Measurements from ENCODE around the gene TRPM6. TPM values are rescaled to one million over a fixed set of nuclear protein-coding genes. Genes with fewer than 3 reads are reported as not detected.

TRPM6 gene
- total RNA-seq, 4 donors from 2014 or later: 0.07 to 0.22 (median 0.20) TPM; not detected in 1

DNA sequence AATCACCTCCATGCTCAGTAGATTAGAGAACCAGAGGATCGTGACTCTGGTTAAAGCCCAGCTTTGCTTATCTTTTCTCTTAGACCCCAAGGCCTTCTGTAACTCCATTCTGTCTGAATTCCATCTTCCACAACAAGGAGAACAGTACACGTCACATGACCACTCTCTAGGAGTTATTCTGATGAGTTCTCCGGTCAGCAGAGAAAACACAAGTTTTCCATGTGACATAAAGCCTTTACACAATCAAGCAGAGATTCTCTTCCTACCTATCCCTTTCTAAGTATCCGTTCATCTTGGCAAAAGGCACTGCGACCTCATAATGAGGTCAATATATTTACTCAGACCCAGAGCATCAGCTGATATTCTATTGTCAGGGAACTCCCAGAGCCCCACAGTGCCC lies 112.3 kb downstream of the TRPM6 start:
- in situ Hi-C loops (cut with MboI; ENCODE audit: low sequenced_read_pairs in 4 of 4) (loop anchor here in 3 of 4 donors (5.0 kb wide), 2 partner anchors 227 to 302 kb away; no protein-coding TSS in a partner anchor), intact Hi-C loops (cut with DNase I; ENCODE audit: low total_unique reads) (loop anchor here (5.0 kb wide), 1 partner anchor 177 kb away; the partner anchor contains the start of gene C9orf40)
- peaks cover 0 to 8% (median 0%) of the 10 kb centered on the region in 3 donors for H3K27me3 ChIP-seq
- no peaks in the 10 kb centered on the region for H3K36me3 ChIP-seq
- no peak for DNase-seq
- no peak for ATAC-seq
- H3K4me1 ChIP-seq: no peaks in the 10 kb centered on the region
- H3K27ac ChIP-seq: no peak overlapping the region
- TF ChIP-seq, protein P1, sequence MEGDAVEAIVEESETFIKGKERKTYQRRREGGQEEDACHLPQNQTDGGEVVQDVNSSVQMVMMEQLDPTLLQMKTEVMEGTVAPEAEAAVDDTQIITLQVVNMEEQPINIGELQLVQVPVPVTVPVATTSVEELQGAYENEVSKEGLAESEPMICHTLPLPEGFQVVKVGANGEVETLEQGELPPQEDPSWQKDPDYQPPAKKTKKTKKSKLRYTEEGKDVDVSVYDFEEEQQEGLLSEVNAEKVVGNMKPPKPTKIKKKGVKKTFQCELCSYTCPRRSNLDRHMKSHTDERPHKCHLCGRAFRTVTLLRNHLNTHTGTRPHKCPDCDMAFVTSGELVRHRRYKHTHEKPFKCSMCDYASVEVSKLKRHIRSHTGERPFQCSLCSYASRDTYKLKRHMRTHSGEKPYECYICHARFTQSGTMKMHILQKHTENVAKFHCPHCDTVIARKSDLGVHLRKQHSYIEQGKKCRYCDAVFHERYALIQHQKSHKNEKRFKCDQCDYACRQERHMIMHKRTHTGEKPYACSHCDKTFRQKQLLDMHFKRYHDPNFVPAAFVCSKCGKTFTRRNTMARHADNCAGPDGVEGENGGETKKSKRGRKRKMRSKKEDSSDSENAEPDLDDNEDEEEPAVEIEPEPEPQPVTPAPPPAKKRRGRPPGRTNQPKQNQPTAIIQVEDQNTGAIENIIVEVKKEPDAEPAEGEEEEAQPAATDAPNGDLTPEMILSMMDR (IDR thresholded peaks at IDR 0.05 in 4 of 5, conservative IDR thresholded peaks at IDR 0.05 in 1 of 5): no peak
- no peak for TF ChIP-seq POLR2A (IDR thresholded peaks at IDR 0.05)
- H3K4me3 ChIP-seq: no peak overlapping the region
- H3K9me3 ChIP-seq: no peaks in the 10 kb centered on the region

DNA sequence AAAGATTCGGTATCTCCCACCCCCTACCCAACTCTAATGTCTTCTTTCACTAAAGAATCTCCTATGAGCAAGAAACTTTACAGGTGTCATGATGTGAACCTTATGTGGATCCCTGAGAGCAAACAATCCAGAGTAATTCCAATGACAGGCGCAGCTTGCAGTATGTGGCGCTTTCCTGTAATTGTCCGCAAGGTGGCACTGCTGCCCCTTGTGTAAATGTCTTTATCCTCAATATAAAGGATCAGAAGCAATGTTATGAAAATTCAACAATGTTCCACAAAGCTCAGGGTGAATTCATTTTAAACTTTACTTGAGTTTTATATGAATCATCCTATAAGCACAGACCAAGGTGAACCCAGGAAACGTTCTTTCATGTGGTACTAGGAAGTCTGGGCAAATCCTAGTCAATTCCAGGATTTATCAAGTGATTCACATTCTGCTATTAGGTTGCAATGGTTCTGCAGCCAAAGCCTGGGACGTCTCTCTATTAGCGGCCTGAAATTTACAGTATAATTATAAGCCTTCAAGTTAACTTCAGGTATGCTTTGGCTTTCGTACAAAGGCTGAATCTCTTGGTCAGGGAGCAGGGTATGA lies 113.7 kb downstream of the TRPM6 start:
- no peak overlapping the region for H3K27ac ChIP-seq
- H3K9me3 ChIP-seq: no peaks in the 10 kb centered on the region
- H3K4me3 ChIP-seq: no peak overlapping the region
- no peaks in the 10 kb centered on the region for H3K36me3 ChIP-seq
- no peaks in the 10 kb centered on the region for H3K4me1 ChIP-seq
- DNase-seq (peak; percentile 22 to 51), ATAC-seq (peak in 1 of 2 donors; percentile 80)
- TF ChIP-seq, protein P1 (IDR thresholded peaks at IDR 0.05 in 4 of 5, conservative IDR thresholded peaks at IDR 0.05 in 1 of 5): peak; percentile 47 to 89 (median 73)
- no peak for TF ChIP-seq POLR2A (IDR thresholded peaks at IDR 0.05)
- in situ Hi-C loops (cut with MboI; ENCODE audit: low sequenced_read_pairs in 4 of 4): loop anchor here in 2 of 4 donors (5.0 kb wide), 2 partner anchors 228 to 303 kb away; no protein-coding TSS in a partner anchor
- intact Hi-C loops (cut with DNase I; ENCODE audit: low total_unique reads): loop anchor here (1.0 kb wide), 1 partner anchor 228 kb away; no protein-coding TSS in a partner anchor
- peaks cover 0 to 8% (median 0%) of the 10 kb centered on the region in 3 donors for H3K27me3 ChIP-seq

DNA sequence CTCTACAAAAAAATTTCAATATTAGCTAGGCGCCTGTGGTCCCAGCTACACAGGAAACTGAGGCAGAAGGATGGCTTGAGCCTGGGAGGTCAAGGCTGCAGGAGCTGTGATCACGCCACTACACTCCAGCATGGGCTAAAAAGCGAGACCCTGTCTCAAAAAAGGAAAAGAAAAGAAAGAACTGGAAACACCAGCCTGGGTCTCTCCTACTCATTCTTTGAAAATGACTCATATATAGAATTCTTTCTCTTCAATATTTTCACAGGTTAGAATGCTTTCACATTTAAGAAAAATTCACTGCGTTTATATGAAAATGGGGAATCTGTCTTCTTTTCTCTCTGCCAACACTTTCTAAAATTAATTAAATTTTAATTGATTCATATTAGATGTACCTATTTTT lies 115.6 kb downstream of the TRPM6 start:
- no peak for ATAC-seq
- no peaks in the 10 kb centered on the region for H3K36me3 ChIP-seq
- no peak for TF ChIP-seq POLR2A (IDR thresholded peaks at IDR 0.05)
- TF ChIP-seq, protein P1 (IDR thresholded peaks at IDR 0.05 in 4 of 5, conservative IDR thresholded peaks at IDR 0.05 in 1 of 5): no peak
- no peak for DNase-seq
- no peak overlapping the region for H3K27ac ChIP-seq
- no peaks in the 10 kb centered on the region for H3K9me3 ChIP-seq
- H3K27me3 ChIP-seq: peaks cover 0 to 8% (median 0%) of the 10 kb centered on the region in 3 donors
- intact Hi-C loops (cut with DNase I; ENCODE audit: low total_unique reads): no loop called here
- no peak overlapping the region for H3K4me3 ChIP-seq
- in situ Hi-C loops (cut with MboI; ENCODE audit: low sequenced_read_pairs in 4 of 4): loop anchor here in 2 of 4 donors (5.0 kb wide), 2 partner anchors 230 to 305 kb away; no protein-coding TSS in a partner anchor
- no peaks in the 10 kb centered on the region for H3K4me1 ChIP-seq

DNA sequence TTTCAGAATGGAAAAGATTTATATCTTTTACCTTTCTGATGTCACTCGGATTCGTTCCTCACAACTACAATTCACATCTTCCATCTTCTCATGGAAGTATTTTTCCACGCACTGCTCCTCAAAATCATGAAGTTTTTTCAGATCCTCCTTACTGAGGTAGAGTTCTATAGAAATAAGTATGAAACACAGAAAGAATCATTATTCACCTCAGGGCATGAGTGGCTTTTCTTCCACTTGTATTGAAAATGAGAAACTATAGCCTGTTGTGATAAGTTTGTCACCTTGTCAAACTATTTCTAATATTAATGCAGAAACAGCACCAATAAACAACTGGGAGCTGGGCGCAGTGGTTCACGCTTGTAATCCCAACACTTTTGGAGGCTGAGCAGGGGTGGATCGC lies 116.0 kb downstream of the TRPM6 start:
- Histone ChIP-seq H3K27ac (no peak overlapping the region), H3K4me1 (no peaks in the 10 kb centered on the region), H3K27me3 (peaks cover 0 to 8% (median 0%) of the 10 kb centered on the region in 3 donors), H3K36me3 (no peaks in the 10 kb centered on the region), H3K4me3 (no peak overlapping the region), H3K9me3 (no peaks in the 10 kb centered on the region)
- TF ChIP-seq, protein P1 (IDR thresholded peaks at IDR 0.05 in 4 of 5, conservative IDR thresholded peaks at IDR 0.05 in 1 of 5): no peak
- TF ChIP-seq POLR2A (IDR thresholded peaks at IDR 0.05): no peak
- intact Hi-C loops (cut with DNase I; ENCODE audit: low total_unique reads): no loop called here
- DNase-seq: no peak
- in situ Hi-C loops (cut with MboI; ENCODE audit: low sequenced_read_pairs in 4 of 4): loop anchor here in 2 of 4 donors (5.0 kb wide), 2 partner anchors 231 to 306 kb away; no protein-coding TSS in a partner anchor
- ATAC-seq: no peak

Measured in gastrocnemius medialis (tissue), 4 donors.